ENCODE data around the gene ALG3.
"Not testable (repeated sequence)": the region's sequence is repeated elsewhere in the genome, so short reads cannot be mapped to it uniquely, and the experiment has no call there.

ALG3 gene

GRCh38 chr3:184272269-184272668 lies 23.5 kb upstream of the ALG3 start:
- no peak overlapping the region for H3K4me3 ChIP-seq
- TF ChIP-seq CTCF (IDR thresholded peaks at IDR 0.05) = no peak
- no peak for DNase-seq (ENCODE audit: low spot score)
- H3K27ac ChIP-seq = no peak overlapping the region

GRCh38 chr3:184267249-184267648 lies 18.5 kb upstream of the ALG3 start:
- not testable (repeated sequence) for H3K27ac ChIP-seq; DNase-seq (ENCODE audit: low spot score)

GRCh38 chr3:184262764-184263179 lies 14.0 kb upstream of the ALG3 start:
- no peak for TF ChIP-seq CTCF (IDR thresholded peaks at IDR 0.05)

More at GRCh38 chr3:184267249-184267648, 18.5 kb upstream of the ALG3 start:
- not testable (repeated sequence) for H3K4me3 ChIP-seq

GRCh38 chr3:184261854-184262763 lies 13.3 kb upstream of the ALG3 start:
- TF ChIP-seq CTCF (IDR thresholded peaks at IDR 0.05) = no peak
- Histone ChIP-seq H3K27ac (no peak overlapping the region), H3K4me3 (peak overlapping the region; percentile 76)
- no peak for DNase-seq (ENCODE audit: low spot score)

More at GRCh38 chr3:184262764-184263179, 14.0 kb upstream of the ALG3 start:
- DNase-seq (ENCODE audit: low spot score) = no peak
- H3K4me3 ChIP-seq = peak overlapping the region; percentile 76
- H3K27ac ChIP-seq = no peak overlapping the region

GRCh38 chr3:184261270-184261853 lies 12.6 kb upstream of the ALG3 start, which contains the start of gene CAMK2N2:
Gene CAMK2N2 (minus strand): TSS chr3:184261553. CDS start chr3:184261285, 268 bp downstream.
- TF ChIP-seq CTCF (IDR thresholded peaks at IDR 0.05) = no peak
- peak; percentile 64 for DNase-seq (ENCODE audit: low spot score)
- peak within 1 kb of the TSS; percentile 76 for H3K4me3 ChIP-seq

GRCh38 chr3:184260724-184261269 lies 12.0 kb upstream of the ALG3 start:
- TF ChIP-seq CTCF (IDR thresholded peaks at IDR 0.05) = no peak
- DNase-seq (ENCODE audit: low spot score) = peak; percentile 52

More at GRCh38 chr3:184261270-184261853, 12.6 kb upstream of the ALG3 start, which contains the start of gene CAMK2N2:
- H3K27ac ChIP-seq = no peak within 1 kb of the TSS

More at GRCh38 chr3:184260724-184261269, 12.0 kb upstream of the ALG3 start:
- no peak overlapping the region for H3K27ac ChIP-seq
- H3K4me3 ChIP-seq = peak overlapping the region; percentile 76

Measured in coronary artery (tissue), 2 donors.